HepG2 (cell line): Measurements from ENCODE around the gene SALL2. TPM values are rescaled to one million over a fixed set of nuclear protein-coding genes. Genes with fewer than 3 reads are reported as not detected.

ENCODE experiments used
- ADNP ChIP-seq: sonication (generic); formaldehyde crosslinking; IDR thresholded peaks from 2 replicates; pipeline ENCODE4 v1.4.0; 2020; ENCODE audit warnings: missing genetic modification reagents
- CAMTA2 ChIP-seq: sonication (generic); formaldehyde crosslinking; IDR thresholded peaks from 2 replicates; pipeline ENCODE4 v1.4.0; 2020; ENCODE audit warnings: mild to moderate bottlenecking, missing genetic modification reagents, borderline replicate concordance
- CHD4 ChIP-seq: fragments of 200-600 bp; sonication (generic); IDR thresholded peaks from 2 replicates; pipeline ENCODE4 v1.7.0; 2017; ENCODE audit warnings: mild to moderate bottlenecking, low read length, borderline replicate concordance
- ELF3 ChIP-seq: IDR thresholded peaks from 2 replicates; pipeline ENCODE4 v1.6.1; 2016; ENCODE audit warnings: missing genetic modification reagents, missing compliant biosample characterization
- FOXO1 ChIP-seq: sonication (generic); formaldehyde crosslinking; IDR thresholded peaks from 2 replicates; pipeline ENCODE4 v1.4.0; 2020; ENCODE audit warnings: missing genetic modification reagents
- GTF3A ChIP-seq: sonication (generic); formaldehyde crosslinking; conservative IDR thresholded peaks from 2 replicates; pipeline ENCODE4 v1.4.0; 2020; ENCODE audit warnings: mild to moderate bottlenecking, missing genetic modification reagents
- HDAC1 ChIP-seq: sonication (generic); formaldehyde crosslinking; IDR thresholded peaks from 2 replicates; pipeline ENCODE4 v1.5.1; 2020; ENCODE audit warnings: mild to moderate bottlenecking, missing genetic modification reagents
- HMGXB4 ChIP-seq, 2 experiments: sonication (generic) in 1 of 2; formaldehyde crosslinking in 1 of 2; IDR thresholded peaks; 2 replicates each; pipeline versions ENCODE4 v1.4.0 to v1.6.1; 2018 to 2020; ENCODE audit warnings: missing genetic modification reagents in 2 of 2, borderline replicate concordance in 1 of 2, low read depth in 1 of 2, mild to moderate bottlenecking in 1 of 2, missing biosample characterization in 1 of 2
- JUN ChIP-seq: sonication (generic); formaldehyde crosslinking; IDR thresholded peaks from 2 replicates; pipeline ENCODE4 v1.4.0; 2020; ENCODE audit warnings: mild to moderate bottlenecking, missing genetic modification reagents
- MAFK ChIP-seq, 2 experiments: IDR thresholded peaks in 1 of 2; conservative IDR thresholded peaks in 1 of 2; 2 replicates each; pipeline ENCODE4 v1.6.1; 2011; ENCODE audit warnings: improper control_type of control experiment in 2 of 2, low read length in 2 of 2
- MED8 ChIP-seq: sonication (generic); formaldehyde crosslinking; IDR thresholded peaks from 2 replicates; pipeline ENCODE4 v1.8.1; 2023; ENCODE audit warnings: mild to moderate bottlenecking, missing genetic modification reagents; ENCODE audit not compliant: insufficient replicate concordance
- MTERF4 ChIP-seq: sonication (generic); formaldehyde crosslinking; IDR thresholded peaks from 2 replicates; pipeline ENCODE4 v1.8.0; 2023; ENCODE audit warnings: mild to moderate bottlenecking, missing genetic modification reagents
- MXD3 ChIP-seq: IDR thresholded peaks from 2 replicates; pipeline ENCODE4 v1.6.1; 2016; ENCODE audit warnings: mild to moderate bottlenecking, missing biosample characterization, missing genetic modification reagents
- NCOA1 ChIP-seq: sonication (generic); formaldehyde crosslinking; IDR thresholded peaks from 2 replicates; pipeline ENCODE4 v1.9.0; 2021; ENCODE audit warnings: missing genetic modification reagents
- REXO4 ChIP-seq: sonication (generic); formaldehyde crosslinking; IDR thresholded peaks from 2 replicates; pipeline ENCODE4 v1.8.0; 2022; ENCODE audit warnings: missing genetic modification reagents, mild to moderate bottlenecking, borderline replicate concordance
- SYNCRIP ChIP-seq: fragments of 200-400 bp; formaldehyde crosslinking; IDR thresholded peaks from 2 replicates; pipeline ENCODE4 v1.6.1; 2018; ENCODE audit warnings: mild to moderate bottlenecking, low read depth, low read length; ENCODE audit not compliant: insufficient read depth
- TBX2 ChIP-seq: sonication (generic); formaldehyde crosslinking; IDR thresholded peaks from 2 replicates; pipeline ENCODE4 v1.5.0; 2020; ENCODE audit warnings: missing genetic modification reagents, mild to moderate bottlenecking, borderline replicate concordance
- TCF7L2 ChIP-seq: IDR thresholded peaks from 2 replicates; pipeline ENCODE4 v1.6.1; 2011; ENCODE audit warnings: mild to moderate bottlenecking, low read depth, low read length, moderate library complexity
- TEAD2 ChIP-seq: sonication (generic); formaldehyde crosslinking; IDR thresholded peaks from 2 replicates; pipeline ENCODE4 v1.9.0; 2021; ENCODE audit warnings: missing genetic modification reagents
- ZFP36L1 ChIP-seq: sonication (generic); formaldehyde crosslinking; IDR thresholded peaks from 2 replicates; pipeline ENCODE4 v1.8.0; 2022; ENCODE audit warnings: mild to moderate bottlenecking, missing genetic modification reagents, moderate library complexity
- ZNF704 ChIP-seq: sonication (generic); formaldehyde crosslinking; IDR thresholded peaks from 2 replicates; pipeline ENCODE4 v1.8.1; 2023; ENCODE audit warnings: mild to moderate bottlenecking, inconsistent platforms, moderate library complexity, missing genetic modification reagents, borderline replicate concordance
- ZNF724P ChIP-seq: sonication (generic); formaldehyde crosslinking; IDR thresholded peaks from 2 replicates; pipeline ENCODE4 v1.8.0; 2022; ENCODE audit warnings: missing genetic modification reagents, borderline replicate concordance
- ZNF780A ChIP-seq: sonication (generic); formaldehyde crosslinking; IDR thresholded peaks from 2 replicates; pipeline ENCODE4 v1.8.0; 2022; ENCODE audit warnings: mild to moderate bottlenecking, missing genetic modification reagents, moderate library complexity
- ZNF839 ChIP-seq: sonication (generic); formaldehyde crosslinking; IDR thresholded peaks from 2 replicates; pipeline ENCODE4 v1.4.0; 2020; ENCODE audit warnings: missing genetic modification reagents, mild to moderate bottlenecking, borderline replicate concordance
- polyA plus RNA-seq, 8 experiments: library from polyadenylated mRNA; depleted of rRNA in 3 of 8; stranded (reverse) in 7 of 8; unstranded in 1 of 8; fragments of >200 nt; fragmentation: Illumina TruSeq in 4 of 8; extraction: Trizol in 4 of 8; gene quantifications; 2 replicates each; pipeline versions ENCODE4 v1.2.1 to v1.2.3, GENCODE V29; 2011 to 2016; ENCODE audit warnings: low read depth in 4 of 8, missing spikeins in 1 of 8, mixed read lengths in 1 of 8; ENCODE audit not compliant: insufficient read depth in 1 of 8
- total RNA-seq, 5 experiments: library from RNA; depleted of rRNA; stranded (reverse); fragments of >200 nt; fragmentation: Illumina TruSeq; extraction: Trizol; gene quantifications; 2 replicates each; pipeline ENCODE4 v1.2.3, GENCODE V29; 2016; ENCODE audit warnings: low read depth in 1 of 5

SALL2 gene
- total and polyA plus RNA-seq, 2 of the 13 experiments (the other 11 are each of a cell fraction or from before 2014, with no cell fraction given) = 4.9 to 5.8 TPM

GRCh38 chr14:21557084-21557901, 31.1 kb upstream of the SALL2 start (continued):
- TF ChIP-seq MXD3 (CRISPR knock-in tag) = no peak
- no peak for TF ChIP-seq TCF7L2
- TF ChIP-seq MED8 (CRISPR knock-in tag) = no peak
- TF ChIP-seq ZNF724P (CRISPR knock-in tag) = no peak
- TF ChIP-seq FOXO1 = no peak
- no peak for TF ChIP-seq MTERF4 (CRISPR knock-in tag)
- TF ChIP-seq TBX2 (CRISPR knock-in tag) = peak; percentile 48; the same call in 1 of the 2 replicates
- no peak for TF ChIP-seq MAFK (conservative IDR thresholded peaks at IDR 0.05 in 1 of 2, IDR thresholded peaks at IDR 0.05 in 1 of 2; ENCODE audit: low read length in 2 of 2)
- no peak for TF ChIP-seq ZNF780A (CRISPR knock-in tag)
- no peak for TF ChIP-seq REXO4 (CRISPR knock-in tag)
- TF ChIP-seq SYNCRIP = no peak
- no peak for TF ChIP-seq CAMTA2 (CRISPR knock-in tag)
- TF ChIP-seq HMGXB4 (CRISPR knock-in tag; IDR thresholded peaks at IDR 0.05; ENCODE audit: borderline replicate concordance in 1 of 2, low read depth in 1 of 2) = peak; percentile 36 to 63; a peak in 2 of 4 replicates
- TF ChIP-seq JUN = no peak
- no peak for TF ChIP-seq ZNF839
- TF ChIP-seq ADNP (CRISPR knock-in tag) = no peak
- TF ChIP-seq CHD4 = no peak
- no peak for TF ChIP-seq TEAD2 (CRISPR knock-in tag)
- TF ChIP-seq HDAC1 = peak; percentile 12
- peak; percentile 46; the same call in 1 of the 2 replicates for TF ChIP-seq ELF3 (CRISPR knock-in tag)
- no peak for TF ChIP-seq GTF3A (CRISPR knock-in tag)
- no peak for TF ChIP-seq ZNF704 (CRISPR knock-in tag)
- TF ChIP-seq NCOA1 (CRISPR knock-in tag) = peak; percentile 5; the same call in 1 of the 2 replicates
- TF ChIP-seq ZFP36L1 = no peak
